A549 (cell line): ENCODE results near the gene DNAJC7. TPM values are rescaled to one million over a fixed set of nuclear protein-coding genes. Genes with fewer than 3 reads are reported as not detected.
A peak's percentile ranks its signal among the peaks of the same experiment; 100 is the strongest.
"Not testable (repeated sequence)": the region's sequence is repeated elsewhere in the genome, so short reads cannot be mapped to it uniquely, and the experiment has no call there.

Experiments
- ATAC-seq, 2 experiments: fragments of 200-7000 bp in 1 of 2; fragments of >200 bp in 1 of 2; cut with Nextera tagmentation in 1 of 2; cut with Tn5 transposase in 1 of 2; 3 replicates each; pipeline versions ENCODE4 v1.8.0 to v1.9.1; 2018 to 2020; ENCODE audit warnings: mild to moderate bottlenecking in 1 of 2, moderate library complexity in 1 of 2
- CTCF ChIA-PET: fragments of 300-600 bp; sonication (Branson Sonifier 250); formaldehyde crosslinking; extraction: SDS; loops from one replicate; lab custom pipeline; 2021; ENCODE audit warnings: antibody characterized with exemption, inconsistent platforms; lab: Yijun Ruan, JAX
- POLR2A ChIA-PET: fragments of 350-600 bp; formaldehyde crosslinking; extraction: SDS; loops from one replicate; lab custom pipeline; 2021; ENCODE audit warnings: antibody characterized with exemption, inconsistent platforms; lab: Yijun Ruan, JAX
- DNase-seq, 2 experiments: peaks; one replicate each; pipeline versions ENCODE4 v3.0.0 to v3.0.0-alpha.2; 2011 to 2016; ENCODE audit warnings: low read depth in 1 of 2, low spot score in 1 of 2
- FAIRE-seq: peaks from 2 replicates; lab custom pipeline; 2011; peaks lifted over from hg19 to GRCh38; lab: Jason Lieb, UNC
- H3K27ac ChIP-seq, 2 experiments: fragments of >200 bp; sonication (Bioruptor Twin); formaldehyde crosslinking; 3 replicates each; pipeline ENCODE4 v1.5.1; 2016 to 2017
- H3K4me1 ChIP-seq: fragments of >200 bp; sonication (Bioruptor Twin); formaldehyde crosslinking; 3 replicates; pipeline ENCODE4 v1.6.1; 2016
- H3K4me2 ChIP-seq: fragments of >200 bp; sonication (Bioruptor Twin); formaldehyde crosslinking; 3 replicates; pipeline ENCODE4 v1.6.1; 2016
- H3K4me3 ChIP-seq: fragments of >200 bp; sonication (Bioruptor Twin); formaldehyde crosslinking; 3 replicates; pipeline ENCODE4 v1.5.1; 2016
- H3K9me3 ChIP-seq: fragments of >200 bp; sonication (Bioruptor Twin); formaldehyde crosslinking; 3 replicates; pipeline ENCODE4 v1.6.1; 2016
- CEBPB ChIP-seq, 2 experiments: fragments of >200 bp in 1 of 2; sonication (Bioruptor Twin) in 1 of 2; formaldehyde crosslinking in 1 of 2; IDR thresholded peaks; 2 replicates each; pipeline ENCODE4 v1.6.1; 2012 to 2016
- CHD4 ChIP-seq: fragments of 200-600 bp; sonication (generic); IDR thresholded peaks from 2 replicates; pipeline ENCODE4 v1.6.1; 2016; ENCODE audit warnings: antibody characterized with exemption, mild to moderate bottlenecking, borderline replicate concordance
- CTCF ChIP-seq: fragments of >200 bp; sonication (Bioruptor Twin); formaldehyde crosslinking; IDR thresholded peaks from 3 replicates; pipeline ENCODE4 v1.5.1; 2016
- EP300 ChIP-seq, 2 experiments: fragments of >200 bp; sonication (Bioruptor Twin); formaldehyde crosslinking; IDR thresholded peaks; 2 replicates in 1 of 2; 3 replicates in 1 of 2; pipeline ENCODE4 v1.6.1; 2016 to 2017
- GATA3 ChIP-seq: IDR thresholded peaks from 2 replicates; pipeline ENCODE4 v1.6.1; 2012; ENCODE audit warnings: borderline replicate concordance
- HES2 ChIP-seq: fragments of >200 bp; sonication (Bioruptor Twin); formaldehyde crosslinking; IDR thresholded peaks from 2 replicates; pipeline ENCODE4 v1.6.1; 2016
- HOXB13 ChIP-seq: fragments of 250-450 bp; sonication (Bioruptor Pico); IDR thresholded peaks from 2 replicates; pipeline ENCODE4 v1.5.0; 2020; ENCODE audit warnings: low read depth, mild to moderate bottlenecking, moderate library complexity
- JUN ChIP-seq, 2 experiments: fragments of >200 bp; sonication (Bioruptor Twin); formaldehyde crosslinking; IDR thresholded peaks; 2 replicates in 1 of 2; 3 replicates in 1 of 2; pipeline ENCODE4 v1.6.1; 2016 to 2017
- JUNB ChIP-seq: fragments of >200 bp; sonication (Bioruptor Twin); formaldehyde crosslinking; IDR thresholded peaks from 2 replicates; pipeline ENCODE4 v1.6.1; 2016
- MAFK ChIP-seq: fragments of 450-650 bp; IDR thresholded peaks from 2 replicates; pipeline ENCODE4 v1.6.1; 2014; ENCODE audit not compliant: partially characterized antibody
- PBX3 ChIP-seq: IDR thresholded peaks from 2 replicates; pipeline ENCODE4 v1.6.1; 2012
- RFX5 ChIP-seq: fragments of 450-650 bp; IDR thresholded peaks from 2 replicates; pipeline ENCODE4 v1.7.1; 2014; ENCODE audit warnings: antibody characterized with exemption, mild to moderate bottlenecking, moderate library complexity
- ZC3H11A ChIP-seq: fragments of 450-650 bp; IDR thresholded peaks from 2 replicates; pipeline ENCODE4 v1.6.1; 2014; ENCODE audit warnings: antibody characterized with exemption, mild to moderate bottlenecking
- ZFP36 ChIP-seq: fragments of 450-650 bp; IDR thresholded peaks from 2 replicates; pipeline ENCODE4 v1.6.1; 2014; ENCODE audit warnings: borderline replicate concordance; ENCODE audit not compliant: partially characterized antibody
- WGBS: methylation state at CpG from one replicate; pipeline ENCODE4 v1.1.6; 2017; ENCODE audit errors: missing lambda C conversion rate; 5-methylcytosine and 5-hydroxymethylcytosine counted together
- polyA plus RNA-seq, 4 experiments: library from polyadenylated mRNA; depleted of rRNA in 3 of 4; stranded (reverse); fragments of >200 nt; fragmentation: RNase III in 1 of 4; extraction: RNeasy Plus Mini Kit Qiagen cat#74134 plus additional on column Dnase treatment in 1 of 4; gene quantifications; 2 replicates in 3 of 4; 3 replicates in 1 of 4; pipeline ENCODE4 v1.2.3, GENCODE V29; 2011 to 2017

The DNAJC7 gene
- polyA plus RNA-seq, 2 of the 4 experiments (the other 2 are of a cell fraction): 95.3 to 148 TPM

- Histone ChIP-seq H3K4me1 (peaks cover 32% of the 10 kb centered on the region), H3K4me3 (no peak overlapping the region), H3K4me2 (peak overlapping the region; percentile 57), H3K27ac (peak overlapping the region; percentile 42 to 73; a peak in 5 of 6 replicates), H3K9me3 (no peaks in the 10 kb centered on the region)
- ChIA-PET POLR2A (interaction anchor here (0.8 to 1.2 kb wide), 2 partner anchors 9 to 59 kb away, joined by 4 read pairs; partner anchors contain the start of gene CNP), CTCF (interaction anchor here (0.5 to 19.4 kb wide), 44 partner anchors 8 to 961 kb away, joined by 3 to 658 read pairs (median 4); partner anchors contain the start of genes C17orf113, CNP, DHX58 and DNAJC7)
- DNase-seq (no peak), ATAC-seq (peak in 1 of 2 experiments; percentile 12; a peak in 3 of 6 replicates), FAIRE-seq (no peak)
- TF ChIP-seq CHD4: no peak
- TF ChIP-seq RFX5: no peak
- no peak for TF ChIP-seq ZC3H11A
- TF ChIP-seq MAFK: no peak
- TF ChIP-seq PBX3: no peak
- 0 out of 5 replicates have a peak, but pooled peaks of 1 of the 2 experiments have one; percentile 15 for TF ChIP-seq JUN (IDR thresholded peaks at IDR 0.05)
- TF ChIP-seq CTCF: peak; percentile 37; the same call in 2 of the 3 replicates
- TF ChIP-seq HOXB13: no peak
- TF ChIP-seq JUNB: no peak
- no peak for TF ChIP-seq EP300 (IDR thresholded peaks at IDR 0.05)
- no peak for TF ChIP-seq GATA3
- WGBS: 53% methylated on average over 8 of the region's 8 CpGs
Measured at GRCh38 chr17:42025191-42025579, 7.9 kb upstream of the DNAJC7 start.

GRCh38 chr17:42023524-42024349 lies 6.5 kb upstream of the DNAJC7 start:
- H3K4me1 ChIP-seq: peaks cover 32% of the 10 kb centered on the region
- no peak for TF ChIP-seq HES2
- TF ChIP-seq ZFP36: no peak
- TF ChIP-seq CEBPB (IDR thresholded peaks at IDR 0.05): peak in 1 of 2 experiments; percentile 78; a peak in 2 of 4 replicates
- FAIRE-seq (no peak), DNase-seq (no peak), ATAC-seq (no peak)
- no peaks in the 10 kb centered on the region for H3K9me3 ChIP-seq
- POLR2A ChIA-PET: no interaction called here
- CTCF ChIA-PET: interaction anchor here (0.6 to 19.4 kb wide), 28 partner anchors 8 to 524 kb away, joined by 3 to 658 read pairs (median 4); partner anchors contain the start of genes C17orf113, CNP, DHX58 and GHDC
- peak overlapping the region; percentile 57; the same call in 2 of the 3 replicates for H3K4me2 ChIP-seq
- WGBS: 93% methylated on average over 15 of the region's 15 CpGs
- no peak overlapping the region for H3K4me3 ChIP-seq
- H3K27ac ChIP-seq: peak overlapping the region; percentile 42 to 73; a peak in 5 of 6 replicates

- DNase-seq, ATAC-seq, FAIRE-seq, H3K9me3 ChIP-seq: not testable (repeated sequence)
- peak overlapping the region; percentile 92 to 93; a peak in 5 of 6 replicates for H3K27ac ChIP-seq
- ChIA-PET CTCF (interaction anchor here (1.0 to 19.4 kb wide), 24 partner anchors 9 to 515 kb away, joined by 3 to 658 read pairs (median 6); partner anchors contain the start of genes CNP, DHX58, HSPB9 and KAT2A), POLR2A (interaction anchor here (1.0 to 2.3 kb wide), 3 partner anchors 18 to 93 kb away, joined by 4 to 5 read pairs (median 5); partner anchors contain the start of gene CNP)
- WGBS: 68% methylated on average over 8 of the region's 8 CpGs
- H3K4me2 ChIP-seq: peak overlapping the region; percentile 73
- peak overlapping the region; percentile 93 for H3K4me3 ChIP-seq
- peaks cover 39% of the 10 kb centered on the region for H3K4me1 ChIP-seq
Measured at GRCh38 chr17:42020845-42021244, 3.6 kb upstream of the DNAJC7 start.
